Measurements from ENCODE around the gene NOL6.

Gene NOL6

GRCh38 chr9:33440609-33441008 lies 33.1 kb downstream of the NOL6 start:
- DNase-seq (ENCODE audit: extremely low spot score) = no peak
- POLR2A ChIA-PET = no interaction called here
- TF ChIP-seq, protein P1, sequence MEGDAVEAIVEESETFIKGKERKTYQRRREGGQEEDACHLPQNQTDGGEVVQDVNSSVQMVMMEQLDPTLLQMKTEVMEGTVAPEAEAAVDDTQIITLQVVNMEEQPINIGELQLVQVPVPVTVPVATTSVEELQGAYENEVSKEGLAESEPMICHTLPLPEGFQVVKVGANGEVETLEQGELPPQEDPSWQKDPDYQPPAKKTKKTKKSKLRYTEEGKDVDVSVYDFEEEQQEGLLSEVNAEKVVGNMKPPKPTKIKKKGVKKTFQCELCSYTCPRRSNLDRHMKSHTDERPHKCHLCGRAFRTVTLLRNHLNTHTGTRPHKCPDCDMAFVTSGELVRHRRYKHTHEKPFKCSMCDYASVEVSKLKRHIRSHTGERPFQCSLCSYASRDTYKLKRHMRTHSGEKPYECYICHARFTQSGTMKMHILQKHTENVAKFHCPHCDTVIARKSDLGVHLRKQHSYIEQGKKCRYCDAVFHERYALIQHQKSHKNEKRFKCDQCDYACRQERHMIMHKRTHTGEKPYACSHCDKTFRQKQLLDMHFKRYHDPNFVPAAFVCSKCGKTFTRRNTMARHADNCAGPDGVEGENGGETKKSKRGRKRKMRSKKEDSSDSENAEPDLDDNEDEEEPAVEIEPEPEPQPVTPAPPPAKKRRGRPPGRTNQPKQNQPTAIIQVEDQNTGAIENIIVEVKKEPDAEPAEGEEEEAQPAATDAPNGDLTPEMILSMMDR (IDR thresholded peaks at IDR 0.05; ENCODE audit: control extremely low read depth, extremely low read depth, low read depth, missing control alignments) = no peak
- CTCF ChIA-PET = interaction anchor here (1.2 to 3.2 kb wide), 3 partner anchors 12 to 26 kb away, joined by 4 to 20 read pairs (median 15); no protein-coding TSS in a partner anchor

- DNase-seq (ENCODE audit: extremely low spot score) = no peak
- ChIA-PET CTCF (interaction anchor here (1.1 to 3.2 kb wide), 4 partner anchors 12 to 26 kb away, joined by 4 to 20 read pairs (median 11); no protein-coding TSS in a partner anchor), POLR2A (no interaction called here)
- TF ChIP-seq, protein P1 (IDR thresholded peaks at IDR 0.05; ENCODE audit: control extremely low read depth, extremely low read depth, low read depth, missing control alignments) = no peak
Measured at GRCh38 chr9:33440204-33440603, 33.5 kb downstream of the NOL6 start.

GRCh38 chr9:33439731-33440130 lies 34.0 kb downstream of the NOL6 start:
- TF ChIP-seq, protein P1 (IDR thresholded peaks at IDR 0.05; ENCODE audit: control extremely low read depth, extremely low read depth, low read depth, missing control alignments) = no peak
- POLR2A ChIA-PET = no interaction called here
- CTCF ChIA-PET = interaction anchor here (1.1 to 3.2 kb wide), 3 partner anchors 13 to 27 kb away, joined by 4 to 15 read pairs (median 7); no protein-coding TSS in a partner anchor
- no peak for DNase-seq (ENCODE audit: extremely low spot score)

DNA sequence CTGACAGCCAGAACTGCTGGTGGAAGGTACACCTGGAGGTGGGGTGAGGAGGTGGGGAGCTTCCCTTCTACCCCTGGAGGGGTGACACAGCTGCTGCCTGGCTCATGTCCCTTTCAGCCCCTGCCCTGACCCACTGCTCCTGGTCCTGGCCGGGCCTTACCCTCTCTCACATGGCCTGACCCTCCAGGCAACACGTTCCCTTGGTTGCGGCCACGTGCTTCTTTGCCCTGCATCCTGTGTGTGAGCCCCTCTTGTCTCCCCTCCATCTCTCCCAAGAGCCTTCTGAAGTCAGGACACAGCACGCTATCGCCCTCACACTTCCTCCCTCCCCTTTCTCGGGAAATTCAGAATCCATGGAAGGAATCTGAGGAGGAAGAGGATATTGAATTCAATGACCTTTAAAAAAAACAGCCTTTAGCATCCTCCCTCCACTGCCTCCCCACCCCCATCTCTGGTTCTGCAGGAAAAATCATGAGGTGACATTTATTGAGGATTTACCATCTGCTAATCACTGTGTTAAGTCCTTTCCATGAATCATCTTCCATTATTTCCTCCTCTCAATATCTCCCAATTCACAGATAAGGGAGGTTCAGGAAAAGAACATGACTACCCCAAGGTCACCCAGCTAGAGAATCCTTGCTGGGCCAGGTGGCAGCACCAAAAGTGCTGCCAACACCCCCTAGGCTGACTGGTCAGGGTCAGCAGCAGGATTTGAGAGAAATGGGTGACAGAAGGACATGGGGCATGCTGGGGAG lies 34.6 kb downstream of the NOL6 start:
- DNase-seq (ENCODE audit: extremely low spot score) = no peak
- POLR2A ChIA-PET = no interaction called here
- TF ChIP-seq, protein P1 (IDR thresholded peaks at IDR 0.05; ENCODE audit: control extremely low read depth, extremely low read depth, low read depth, missing control alignments) = no peak
- CTCF ChIA-PET = interaction anchor here (1.1 to 6.3 kb wide), 5 partner anchors 8 to 28 kb away, joined by 4 to 30 read pairs (median 7); partner anchors contain the start of gene AQP3

DNA sequence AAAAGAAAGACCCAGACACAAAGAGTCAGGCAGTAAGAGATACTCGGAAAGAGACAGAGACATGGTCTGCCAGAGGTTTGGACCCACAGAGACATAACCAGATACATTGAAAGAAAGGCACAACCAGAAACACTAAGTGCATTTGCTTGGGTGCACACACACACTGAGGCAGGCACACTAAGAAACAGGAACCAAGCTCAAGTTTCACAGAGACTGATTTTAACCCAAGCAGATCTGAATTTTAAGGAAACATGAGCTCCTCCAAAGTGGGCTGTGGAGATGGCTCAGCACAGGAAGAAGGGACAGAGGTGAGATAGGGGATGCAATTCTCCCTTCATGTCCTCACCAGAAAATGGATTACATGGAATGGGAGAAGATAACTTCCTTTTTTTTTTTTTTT lies 35.8 kb downstream of the NOL6 start:
- ChIA-PET POLR2A (no interaction called here), CTCF (interaction anchor here (1.1 to 6.3 kb wide), 8 partner anchors 9 to 63 kb away, joined by 3 to 30 read pairs (median 6); partner anchors contain the start of gene AQP3)
- TF ChIP-seq, protein P1 (IDR thresholded peaks at IDR 0.05; ENCODE audit: control extremely low read depth, extremely low read depth, low read depth, missing control alignments) = no peak
- no peak for DNase-seq (ENCODE audit: extremely low spot score)

GRCh38 chr9:33437205-33437604 lies 36.5 kb downstream of the NOL6 start:
- CTCF ChIA-PET = interaction anchor here (1.1 to 6.3 kb wide), 7 partner anchors 10 to 62 kb away, joined by 3 to 30 read pairs (median 6); partner anchors contain the start of gene AQP3
- TF ChIP-seq, protein P1 (IDR thresholded peaks at IDR 0.05; ENCODE audit: control extremely low read depth, extremely low read depth, low read depth, missing control alignments) = no peak
- POLR2A ChIA-PET = no interaction called here
- no peak for DNase-seq (ENCODE audit: extremely low spot score)

Measured in GM10248 (cell line).